ENCODE measurements around the gene WDR93. TPM values are rescaled to one million over a fixed set of nuclear protein-coding genes. Genes with fewer than 3 reads are reported as not detected.

Gene WDR93
- total RNA-seq, 4 donors from 2014 or later = not detected

- intact Hi-C loops (cut with DNase I; ENCODE audit: low total_unique reads) = no loop called here
- no peak for DNase-seq
- H3K27me3 ChIP-seq = peaks cover under 1% of the 10 kb centered on the region
- H3K4me1 ChIP-seq = peaks cover 0 to 3% (median 1%) of the 10 kb centered on the region in 4 donors
- H3K9me3 ChIP-seq = no peaks in the 10 kb centered on the region
- H3K36me3 ChIP-seq = no peaks in the 10 kb centered on the region
- in situ Hi-C loops (cut with MboI; ENCODE audit: low pct_ligation_motif_present in 1 of 4, low pct_unique_long_range_greater_than_20kb in 1 of 4, low sequenced_read_pairs in 3 of 4) = no loop called here
- no peak for TF ChIP-seq POLR2A (IDR thresholded peaks at IDR 0.05)
- TF ChIP-seq CTCF (IDR thresholded peaks at IDR 0.05) = no peak
- no peak for TF ChIP-seq EP300 (IDR thresholded peaks at IDR 0.05; ENCODE audit: low read depth)
- no peak for TF ChIP-seq POLR2AphosphoS5 (IDR thresholded peaks at IDR 0.05)
- H3K27ac ChIP-seq = no peak overlapping the region
- 95% methylated on average over 15 of the region's 37 CpGs; no CpG with 5 or more reads in 1 of the 2 donors for WGBS, 2 donors (ENCODE audit: low coverage in 1 of 2)
- no peak overlapping the region for H3K4me3 ChIP-seq
Observed at GRCh38 chr15:89649013-89649625, 41.5 kb upstream of the WDR93 start.

- intact Hi-C loops (cut with DNase I; ENCODE audit: low total_unique reads) (no loop called here), in situ Hi-C loops (cut with MboI; ENCODE audit: low pct_ligation_motif_present in 1 of 4, low pct_unique_long_range_greater_than_20kb in 1 of 4, low sequenced_read_pairs in 3 of 4) (no loop called here)
- Histone ChIP-seq H3K27ac (no peak overlapping the region), H3K27me3 (peaks cover 6% of the 10 kb centered on the region), H3K4me3 (no peak overlapping the region), H3K4me1 (peaks cover 0 to 8% (median 5%) of the 10 kb centered on the region in 4 donors), H3K9me3 (no peaks in the 10 kb centered on the region), H3K36me3 (no peaks in the 10 kb centered on the region)
- TF ChIP-seq EP300 (IDR thresholded peaks at IDR 0.05; ENCODE audit: low read depth) (no peak), POLR2A (IDR thresholded peaks at IDR 0.05) (no peak), CTCF (IDR thresholded peaks at IDR 0.05) (no peak), POLR2AphosphoS5 (IDR thresholded peaks at IDR 0.05) (no peak)
- DNase-seq = no peak
- WGBS, 2 donors (ENCODE audit: low coverage in 1 of 2) = 93% methylated on average over 15 of the region's 15 CpGs; no CpG with 5 or more reads in 1 of the 2 donors
Observed at GRCh38 chr15:89649716-89650115, 40.9 kb upstream of the WDR93 start.

GRCh38 chr15:89652131-89652530 lies 38.5 kb upstream of the WDR93 start:
- Histone ChIP-seq H3K9me3 (no peaks in the 10 kb centered on the region), H3K27me3 (peaks cover 20% of the 10 kb centered on the region), H3K36me3 (no peaks in the 10 kb centered on the region), H3K27ac (no peak overlapping the region), H3K4me1 (peaks cover 0 to 18% (median 10%) of the 10 kb centered on the region in 4 donors), H3K4me3 (no peak overlapping the region)
- intact Hi-C loops (cut with DNase I; ENCODE audit: low total_unique reads) (no loop called here), in situ Hi-C loops (cut with MboI; ENCODE audit: low pct_ligation_motif_present in 1 of 4, low pct_unique_long_range_greater_than_20kb in 1 of 4, low sequenced_read_pairs in 3 of 4) (no loop called here)
- 84 to 85% methylated on average over 4 to 6 of the region's 7 CpGs for WGBS, 2 donors (ENCODE audit: low coverage in 1 of 2)
- TF ChIP-seq POLR2A (IDR thresholded peaks at IDR 0.05) (no peak), CTCF (IDR thresholded peaks at IDR 0.05) (no peak), POLR2AphosphoS5 (IDR thresholded peaks at IDR 0.05) (no peak), EP300 (IDR thresholded peaks at IDR 0.05; ENCODE audit: low read depth) (no peak)
- no peak for DNase-seq

GRCh38 chr15:89652666-89653065 lies 37.9 kb upstream of the WDR93 start:
- in situ Hi-C loops (cut with MboI; ENCODE audit: low pct_ligation_motif_present in 1 of 4, low pct_unique_long_range_greater_than_20kb in 1 of 4, low sequenced_read_pairs in 3 of 4) (no loop called here), intact Hi-C loops (cut with DNase I; ENCODE audit: low total_unique reads) (no loop called here)
- Histone ChIP-seq H3K4me1 (peaks cover 0 to 16% (median 9%) of the 10 kb centered on the region in 4 donors), H3K36me3 (no peaks in the 10 kb centered on the region), H3K4me3 (no peak overlapping the region), H3K27me3 (peaks cover 20% of the 10 kb centered on the region), H3K9me3 (no peaks in the 10 kb centered on the region), H3K27ac (no peak overlapping the region)
- TF ChIP-seq EP300 (IDR thresholded peaks at IDR 0.05; ENCODE audit: low read depth) (no peak), POLR2A (IDR thresholded peaks at IDR 0.05) (no peak), POLR2AphosphoS5 (IDR thresholded peaks at IDR 0.05) (no peak)
- WGBS, 2 donors (ENCODE audit: low coverage in 1 of 2) = 85% methylated on average over 6 of the region's 16 CpGs; no CpG with 5 or more reads in 1 of the 2 donors
- DNase-seq = no peak
